ENCODE data around the gene STX1B. TPM values are rescaled to one million over a fixed set of nuclear protein-coding genes. Genes with fewer than 3 reads are reported as not detected.

STX1B gene
- total RNA-seq, 1 donor from 2014 or later: 4.9 TPM

DNA sequence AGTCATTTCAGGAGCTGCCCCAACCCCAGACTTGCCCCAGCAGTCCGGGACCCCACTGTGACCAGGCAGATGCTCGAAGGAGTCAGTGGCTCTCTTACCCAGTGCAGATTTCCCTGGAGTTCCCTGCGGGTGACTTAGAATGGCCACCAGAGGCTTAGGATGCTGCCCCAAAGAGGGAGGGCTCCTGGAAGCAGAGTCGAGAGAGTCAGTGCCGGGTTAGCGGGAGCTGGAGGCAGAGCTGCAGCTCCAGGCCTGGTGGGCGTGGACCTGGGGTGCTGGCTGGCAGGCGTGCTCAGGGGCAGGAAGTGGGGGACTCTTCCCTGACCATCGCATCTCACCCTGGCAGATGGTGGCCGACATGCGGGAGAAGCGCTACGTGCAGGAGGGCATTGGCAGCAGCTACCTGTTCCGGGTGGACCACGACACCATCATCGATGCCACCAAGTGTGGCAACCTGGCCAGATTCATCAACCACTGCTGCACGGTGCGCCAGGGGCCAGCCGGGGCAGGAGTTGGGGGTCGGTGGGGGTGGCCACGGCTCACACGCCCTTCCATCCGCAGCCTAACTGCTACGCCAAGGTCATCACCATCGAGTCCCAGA lies 27.0 kb downstream of the STX1B start:
- Mint-ChIP-seq H3K4me3 (no peak overlapping the region), H3K9me3 (no peaks in the 10 kb centered on the region), H3K27ac (no peak overlapping the region), H3K4me1 (peaks cover 5% of the 10 kb centered on the region), H3K27me3 (ENCODE audit: low read depth) (no peaks in the 10 kb centered on the region), H3K36me3 (peaks cover 17% of the 10 kb centered on the region)
- no peak for TF ChIP-seq CTCF (IDR thresholded peaks at IDR 0.05; ENCODE audit: unreplicated experiment)
- no peak for DNase-seq (ENCODE audit: low spot score in 2 of 2, unreplicated experiment in 2 of 2)

DNA sequence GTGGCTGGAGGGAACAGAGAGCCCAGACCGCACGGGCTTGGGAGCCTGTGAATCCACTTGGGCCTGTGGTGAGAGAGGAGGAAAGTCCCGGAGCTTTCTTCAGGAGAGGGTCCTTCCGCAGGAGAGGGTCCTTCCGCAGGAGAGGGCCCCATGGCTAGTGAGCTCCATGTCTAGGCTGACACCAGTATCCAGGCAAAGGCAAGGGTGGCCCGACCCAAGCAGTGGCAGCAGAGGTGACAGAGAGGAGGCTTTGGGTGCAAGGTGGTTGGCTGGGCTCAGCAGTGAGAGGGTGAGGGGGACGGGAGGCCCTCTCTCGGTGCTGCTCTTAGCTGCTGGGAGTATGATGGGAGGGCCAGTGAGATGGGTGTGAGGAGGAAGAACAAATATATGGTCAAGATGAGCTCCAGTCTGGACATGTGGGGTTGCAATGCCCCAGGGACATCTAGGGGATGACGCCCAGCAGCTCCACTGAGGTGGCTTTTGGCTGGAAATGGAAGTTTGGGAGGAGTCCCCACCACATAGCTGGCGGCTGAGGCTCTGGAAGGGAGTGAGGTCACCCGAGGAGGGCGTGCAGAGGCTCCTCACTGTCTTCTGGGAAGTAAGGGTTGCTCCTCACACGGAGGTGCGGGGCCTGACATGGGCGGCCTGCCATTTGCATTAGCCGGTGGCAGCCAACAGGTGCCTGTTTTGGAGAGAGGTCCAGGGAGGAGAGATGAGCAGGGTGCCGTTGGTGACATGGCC lies 27.7 kb downstream of the STX1B start:
- no peaks in the 10 kb centered on the region for H3K9me3 Mint-ChIP-seq
- no peak for DNase-seq (ENCODE audit: low spot score in 2 of 2, unreplicated experiment in 2 of 2)
- H3K27ac Mint-ChIP-seq: no peak overlapping the region
- H3K27me3 Mint-ChIP-seq (ENCODE audit: low read depth): no peaks in the 10 kb centered on the region
- no peak for TF ChIP-seq CTCF (IDR thresholded peaks at IDR 0.05; ENCODE audit: unreplicated experiment)
- H3K4me3 Mint-ChIP-seq: no peak overlapping the region
- peaks cover 5% of the 10 kb centered on the region for H3K4me1 Mint-ChIP-seq
- H3K36me3 Mint-ChIP-seq: peaks cover 18% of the 10 kb centered on the region

GRCh38 chr16:30980959-30981358 lies 29.5 kb downstream of the STX1B start:
- Mint-ChIP-seq H3K27ac (no peak overlapping the region), H3K36me3 (peaks cover 28% of the 10 kb centered on the region), H3K4me3 (no peak overlapping the region), H3K9me3 (no peaks in the 10 kb centered on the region), H3K27me3 (ENCODE audit: low read depth) (no peaks in the 10 kb centered on the region), H3K4me1 (peaks cover 5% of the 10 kb centered on the region)
- TF ChIP-seq CTCF (IDR thresholded peaks at IDR 0.05; ENCODE audit: unreplicated experiment): no peak
- DNase-seq (ENCODE audit: low spot score in 2 of 2, unreplicated experiment in 2 of 2): no peak

DNA sequence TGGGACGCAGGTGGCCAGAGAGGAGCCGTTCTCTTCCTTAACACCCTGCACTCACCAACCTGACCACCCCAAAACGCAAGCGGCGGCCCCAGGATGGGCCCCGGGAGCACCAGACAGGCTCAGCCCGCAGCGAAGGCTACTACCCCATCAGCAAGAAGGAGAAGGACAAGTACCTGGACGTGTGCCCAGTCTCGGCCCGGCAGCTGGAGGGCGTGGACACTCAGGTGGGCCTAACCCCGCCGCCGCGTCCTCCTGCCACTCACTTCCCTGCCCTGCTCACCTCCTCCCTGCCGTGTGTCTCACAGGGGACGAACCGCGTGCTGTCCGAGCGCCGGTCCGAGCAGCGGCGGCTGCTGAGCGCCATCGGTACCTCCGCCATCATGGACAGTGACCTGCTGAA lies 30.0 kb downstream of the STX1B start:
- Mint-ChIP-seq H3K9me3 (no peaks in the 10 kb centered on the region), H3K4me1 (peaks cover 4% of the 10 kb centered on the region), H3K27ac (no peak overlapping the region), H3K36me3 (peaks cover 32% of the 10 kb centered on the region), H3K4me3 (no peak overlapping the region), H3K27me3 (ENCODE audit: low read depth) (no peaks in the 10 kb centered on the region)
- DNase-seq (ENCODE audit: low spot score in 2 of 2, unreplicated experiment in 2 of 2): no peak
- no peak for TF ChIP-seq CTCF (IDR thresholded peaks at IDR 0.05; ENCODE audit: unreplicated experiment)

DNA sequence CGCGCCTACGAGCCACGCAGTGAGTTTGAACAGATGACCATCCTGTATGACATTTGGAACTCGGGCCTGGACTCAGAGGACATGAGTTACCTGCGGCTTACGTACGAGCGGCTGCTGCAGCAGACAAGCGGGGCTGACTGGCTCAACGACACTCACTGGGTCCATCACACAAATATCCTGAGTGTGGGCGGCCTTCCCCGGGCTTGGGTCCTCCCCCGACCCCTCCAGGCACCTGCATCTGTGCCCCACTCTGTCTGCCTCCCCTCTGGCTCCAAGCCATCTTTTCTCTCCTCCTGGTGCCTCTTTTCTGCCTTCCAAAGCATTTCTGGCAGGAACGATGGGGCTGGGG lies 30.4 kb downstream of the STX1B start:
- no peak for DNase-seq (ENCODE audit: low spot score in 2 of 2, unreplicated experiment in 2 of 2)
- H3K4me3 Mint-ChIP-seq: no peak overlapping the region
- no peak for TF ChIP-seq CTCF (IDR thresholded peaks at IDR 0.05; ENCODE audit: unreplicated experiment)
- no peaks in the 10 kb centered on the region for H3K27me3 Mint-ChIP-seq (ENCODE audit: low read depth)
- H3K36me3 Mint-ChIP-seq: peaks cover 32% of the 10 kb centered on the region
- no peaks in the 10 kb centered on the region for H3K4me1 Mint-ChIP-seq
- H3K27ac Mint-ChIP-seq: no peak overlapping the region
- H3K9me3 Mint-ChIP-seq: no peaks in the 10 kb centered on the region

Measured in mesothelial cell of epicardium (in vitro differentiated cells).